H1 (cell line): ENCODE results near the gene KATNAL2. TPM values are rescaled to one million over a fixed set of nuclear protein-coding genes. Genes with fewer than 3 reads are reported as not detected.

Experiments used
- ASH2L ChIP-seq: fragments of 200-600, 300-600 bp; sonication (generic); IDR thresholded peaks from one replicate; pipeline ENCODE4 v1.7.1; 2017; ENCODE audit warnings: low read length
- GABPA ChIP-seq: IDR thresholded peaks from 2 replicates; pipeline ENCODE4 v1.6.1; 2011; ENCODE audit warnings: mild to moderate bottlenecking, low read length, moderate library complexity, borderline replicate concordance; ENCODE audit not compliant: insufficient read depth
- SUZ12 ChIP-seq: fragments of 200-600 bp; sonication (generic); IDR thresholded peaks from 2 replicates; pipeline ENCODE4 v1.6.1; 2012; ENCODE audit warnings: mild to moderate bottlenecking, inconsistent platforms, low read length, moderate library complexity, mixed read lengths
- polyA plus RNA-seq, 7 experiments: library from polyadenylated mRNA; depleted of rRNA in 3 of 7; stranded (reverse) in 5 of 7; unstranded in 2 of 7; fragments of >200 nt in 5 of 7; fragments of 200-250 nt in 2 of 7; gene quantifications; 1 replicate in 5 of 7; 2 replicates in 1 of 7; 4 replicates in 1 of 7; pipeline versions ENCODE4 v1.2.1 to v1.2.3, GENCODE V29; 2011 to 2013; ENCODE audit warnings: missing spikeins in 2 of 7, mixed read lengths in 2 of 7
- total RNA-seq: library from RNA; stranded (reverse); fragmentation: NEBNext Ultra II Directional; extraction: Animal tissue kit (Norgen Biotek cat#: 25700); gene quantifications from 2 replicates; pipeline ENCODE4 v1.2.1, GENCODE V29; 2021

KATNAL2 gene
- total and polyA plus RNA-seq, 2 of the 8 experiments (the other 6 are each of a cell fraction or from before 2014, with no cell fraction given): 10.0 to 15.2 TPM

- TF ChIP-seq GABPA (no peak), ASH2L (no peak), SUZ12 (no peak)
Measured at GRCh38 chr18:47110492-47111274, 193.3 kb downstream of the KATNAL2 start (continued).
